Measurements from ENCODE around the gene LTBP1. TPM values are rescaled to one million over a fixed set of nuclear protein-coding genes. Genes with fewer than 3 reads are reported as not detected.

The LTBP1 gene
- total RNA-seq, 2 experiments from 2014 or later, result 0.18 TPM; not detected in 1

GRCh38 chr2:33071591-33071990 lies 124.8 kb downstream of the LTBP1 start:
- no peaks in the 10 kb centered on the region for H3K9me3 Mint-ChIP-seq
- H3K27ac Mint-ChIP-seq, result no peak overlapping the region
- TF ChIP-seq, protein P1, sequence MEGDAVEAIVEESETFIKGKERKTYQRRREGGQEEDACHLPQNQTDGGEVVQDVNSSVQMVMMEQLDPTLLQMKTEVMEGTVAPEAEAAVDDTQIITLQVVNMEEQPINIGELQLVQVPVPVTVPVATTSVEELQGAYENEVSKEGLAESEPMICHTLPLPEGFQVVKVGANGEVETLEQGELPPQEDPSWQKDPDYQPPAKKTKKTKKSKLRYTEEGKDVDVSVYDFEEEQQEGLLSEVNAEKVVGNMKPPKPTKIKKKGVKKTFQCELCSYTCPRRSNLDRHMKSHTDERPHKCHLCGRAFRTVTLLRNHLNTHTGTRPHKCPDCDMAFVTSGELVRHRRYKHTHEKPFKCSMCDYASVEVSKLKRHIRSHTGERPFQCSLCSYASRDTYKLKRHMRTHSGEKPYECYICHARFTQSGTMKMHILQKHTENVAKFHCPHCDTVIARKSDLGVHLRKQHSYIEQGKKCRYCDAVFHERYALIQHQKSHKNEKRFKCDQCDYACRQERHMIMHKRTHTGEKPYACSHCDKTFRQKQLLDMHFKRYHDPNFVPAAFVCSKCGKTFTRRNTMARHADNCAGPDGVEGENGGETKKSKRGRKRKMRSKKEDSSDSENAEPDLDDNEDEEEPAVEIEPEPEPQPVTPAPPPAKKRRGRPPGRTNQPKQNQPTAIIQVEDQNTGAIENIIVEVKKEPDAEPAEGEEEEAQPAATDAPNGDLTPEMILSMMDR (IDR thresholded peaks at IDR 0.05), result no peak
- H3K36me3 Mint-ChIP-seq (ENCODE audit: low read depth), result no peaks in the 10 kb centered on the region
- no peak overlapping the region for H3K4me3 Mint-ChIP-seq
- POLR2A ChIA-PET, result no interaction called here
- intact Hi-C loops (cut with micrococcal nuclease), result no loop called here
- no peak for DNase-seq
- H3K27me3 Mint-ChIP-seq, result peaks cover 5% of the 10 kb centered on the region
- H3K4me1 Mint-ChIP-seq (ENCODE audit: low read depth), result peaks cover 3% of the 10 kb centered on the region
- CTCF ChIA-PET, result no interaction called here
- ATAC-seq, result no peak

DNA sequence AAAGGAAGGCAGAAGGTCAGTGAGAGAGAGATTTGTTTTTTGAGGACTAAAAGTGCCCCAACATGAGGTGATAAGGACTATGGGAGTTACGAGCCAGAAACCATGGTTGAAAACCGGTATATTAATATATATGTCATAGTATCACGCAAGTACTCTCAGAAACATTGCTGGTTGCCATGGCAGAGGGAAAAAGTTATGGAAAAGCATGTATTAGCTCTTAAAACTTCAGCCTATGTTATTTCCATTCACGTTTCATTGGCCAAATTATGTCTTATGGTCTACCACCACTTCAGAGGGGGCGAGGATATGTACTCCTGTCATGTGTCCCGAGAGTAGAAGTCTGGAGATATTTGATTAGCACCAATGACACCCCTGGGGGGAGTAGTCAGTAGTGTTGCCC lies 125.9 kb downstream of the LTBP1 start:
- Mint-ChIP-seq H3K36me3 (ENCODE audit: low read depth) (no peaks in the 10 kb centered on the region), H3K27ac (no peak overlapping the region), H3K27me3 (peaks cover 5% of the 10 kb centered on the region), H3K4me3 (no peak overlapping the region), H3K9me3 (no peaks in the 10 kb centered on the region), H3K4me1 (ENCODE audit: low read depth) (peaks cover 3% of the 10 kb centered on the region)
- ATAC-seq, result no peak
- DNase-seq, result no peak
- ChIA-PET CTCF (no interaction called here), POLR2A (no interaction called here)
- TF ChIP-seq, protein P1 (IDR thresholded peaks at IDR 0.05), result no peak
- intact Hi-C loops (cut with micrococcal nuclease), result no loop called here

GRCh38 chr2:33073018-33073417 lies 126.3 kb downstream of the LTBP1 start:
- no peak overlapping the region for H3K27ac Mint-ChIP-seq
- POLR2A ChIA-PET, result no interaction called here
- peaks cover 7% of the 10 kb centered on the region for H3K27me3 Mint-ChIP-seq
- peaks cover 3% of the 10 kb centered on the region for H3K4me1 Mint-ChIP-seq (ENCODE audit: low read depth)
- H3K4me3 Mint-ChIP-seq, result no peak overlapping the region
- intact Hi-C loops (cut with micrococcal nuclease), result no loop called here
- ATAC-seq, result no peak
- H3K36me3 Mint-ChIP-seq (ENCODE audit: low read depth), result no peaks in the 10 kb centered on the region
- TF ChIP-seq, protein P1 (IDR thresholded peaks at IDR 0.05), result no peak
- DNase-seq, result no peak
- H3K9me3 Mint-ChIP-seq, result no peaks in the 10 kb centered on the region
- CTCF ChIA-PET, result no interaction called here

DNA sequence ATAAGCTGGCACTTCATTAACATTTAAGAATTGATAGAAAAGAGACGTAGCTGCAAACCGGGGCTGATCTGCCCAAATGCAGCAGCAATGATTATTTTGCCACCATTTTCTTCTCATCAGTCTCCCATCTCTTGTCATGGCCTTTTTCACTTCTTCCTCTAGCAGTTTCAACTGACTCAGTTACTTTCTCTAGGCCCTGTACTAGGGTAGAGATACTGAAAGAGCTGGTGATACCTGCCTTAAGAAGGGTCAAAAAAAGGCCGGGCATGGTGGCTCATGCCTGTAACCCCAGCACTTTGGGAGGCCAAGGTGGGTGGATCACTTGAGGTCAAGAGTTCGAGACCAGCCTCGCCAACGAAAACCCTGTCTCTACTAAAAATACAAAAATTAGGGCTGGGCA lies 127.4 kb downstream of the LTBP1 start:
- ChIA-PET POLR2A (no interaction called here), CTCF (no interaction called here)
- Mint-ChIP-seq H3K27me3 (peaks cover 7% of the 10 kb centered on the region), H3K4me3 (no peak overlapping the region), H3K27ac (no peak overlapping the region), H3K9me3 (no peaks in the 10 kb centered on the region), H3K4me1 (ENCODE audit: low read depth) (peaks cover 3% of the 10 kb centered on the region), H3K36me3 (ENCODE audit: low read depth) (no peaks in the 10 kb centered on the region)
- TF ChIP-seq, protein P1 (IDR thresholded peaks at IDR 0.05), result no peak
- DNase-seq (no peak), ATAC-seq (no peak)
- intact Hi-C loops (cut with micrococcal nuclease), result no loop called here

DNA sequence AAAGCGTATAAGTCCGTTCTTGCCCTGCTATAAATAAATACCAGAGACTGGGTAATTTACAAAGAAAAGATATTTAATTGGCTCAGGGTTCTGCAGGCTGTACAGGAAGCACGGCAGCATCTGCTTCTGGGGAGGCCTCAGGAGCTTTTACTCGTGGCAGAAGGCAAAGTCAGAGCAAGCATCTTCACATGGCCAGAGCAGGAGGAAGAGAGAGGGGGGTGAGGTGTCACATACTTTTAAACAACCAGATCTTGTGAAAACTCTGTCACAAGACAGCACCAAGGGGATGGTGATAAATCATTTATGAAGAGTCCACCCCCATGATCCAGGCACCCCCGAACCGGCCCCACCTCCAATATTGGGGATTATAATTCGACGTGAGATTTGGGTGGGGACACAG lies 130.6 kb downstream of the LTBP1 start:
- H3K27me3 Mint-ChIP-seq, result peaks cover 8% of the 10 kb centered on the region
- ChIA-PET CTCF (no interaction called here), POLR2A (no interaction called here)
- H3K27ac Mint-ChIP-seq, result no peak overlapping the region
- no peak overlapping the region for H3K4me3 Mint-ChIP-seq
- intact Hi-C loops (cut with micrococcal nuclease), result no loop called here
- DNase-seq, result no peak
- H3K36me3 Mint-ChIP-seq (ENCODE audit: low read depth), result no peaks in the 10 kb centered on the region
- H3K9me3 Mint-ChIP-seq, result no peaks in the 10 kb centered on the region
- ATAC-seq, result no peak
- H3K4me1 Mint-ChIP-seq (ENCODE audit: low read depth), result no peaks in the 10 kb centered on the region
- TF ChIP-seq, protein P1 (IDR thresholded peaks at IDR 0.05), result no peak
